CD4-positive, alpha-beta memory T cell (primary cell): ENCODE measurements around the gene RHOJ. TPM values are rescaled to one million over a fixed set of nuclear protein-coding genes. Genes with fewer than 3 reads are reported as not detected.

Source experiments
- CTCF ChIA-PET: fragments of 350-600 bp; sonication (Branson Sonifier 250); formaldehyde crosslinking; loops from one replicate; lab custom pipeline; 2021; ENCODE audit warnings: inconsistent platforms; ENCODE audit not compliant: partially characterized antibody; lab: Charles Lee
- POLR2A ChIA-PET: fragments of 350-600 bp; sonication (Branson Sonifier 250); formaldehyde crosslinking; loops from one replicate; lab custom pipeline; 2021; ENCODE audit not compliant: partially characterized antibody; lab: Charles Lee
- DNase-seq, 5 donors: peaks; one replicate each; pipeline versions ENCODE4 v3.0.0 to v3.0.0-alpha.2; 2020 to 2022; ENCODE audit warnings: mixed read lengths in 1 of 5
- H3K27ac ChIP-seq: one replicate; pipeline ENCODE4 v1.7.0; 2013; ENCODE audit warnings: low read depth, low read length
- H3K27me3 ChIP-seq: 2 replicates; pipeline ENCODE4 v1.7.0; 2013; ENCODE audit warnings: mild to moderate bottlenecking, low read length, moderate library complexity; ENCODE audit not compliant: insufficient read depth
- H3K36me3 ChIP-seq: 2 replicates; pipeline ENCODE4 v1.7.0; 2013; ENCODE audit warnings: mild to moderate bottlenecking, low read length, moderate library complexity; ENCODE audit not compliant: insufficient read depth
- H3K4me1 ChIP-seq: 2 replicates; pipeline ENCODE4 v1.7.0; 2013; ENCODE audit warnings: mild to moderate bottlenecking, low read length, moderate library complexity; ENCODE audit not compliant: insufficient read depth
- H3K4me3 ChIP-seq, 2 donors: one replicate each; pipeline ENCODE4 v1.7.0; 2013; ENCODE audit warnings: low read length in 2 of 2, mild to moderate bottlenecking in 1 of 2
- H3K9me3 ChIP-seq, 2 donors: one replicate each; pipeline ENCODE4 v1.7.0; 2013; ENCODE audit warnings: low read length in 2 of 2, control low read depth in 1 of 2; ENCODE audit not compliant: control insufficient read depth in 1 of 2
- H3K27ac Mint-ChIP-seq, 7 donors: one replicate each; pipeline ENCODE4 v1.8.0; 2020 to 2021; ENCODE audit warnings: mixed read lengths in 7 of 7, mild to moderate bottlenecking in 6 of 7, inconsistent platforms in 3 of 7, moderate library complexity in 3 of 7
- H3K27me3 Mint-ChIP-seq, 2 donors: one replicate each; pipeline ENCODE4 v1.8.0; 2020 to 2021; ENCODE audit warnings: mixed read lengths in 2 of 2
- H3K36me3 Mint-ChIP-seq, 2 donors: one replicate each; pipeline ENCODE4 v1.8.0; 2020 to 2021; ENCODE audit warnings: mixed read lengths in 2 of 2, inconsistent platforms in 1 of 2, mild to moderate bottlenecking in 1 of 2
- H3K4me1 Mint-ChIP-seq, 4 donors: one replicate each; pipeline ENCODE4 v1.8.0; 2020 to 2021; ENCODE audit warnings: mixed read lengths in 4 of 4, mild to moderate bottlenecking in 1 of 4
- H3K4me3 Mint-ChIP-seq, 8 donors: one replicate each; pipeline ENCODE4 v1.8.0; 2020 to 2021; ENCODE audit warnings: mixed read lengths in 8 of 8, mild to moderate bottlenecking in 7 of 8, moderate library complexity in 6 of 8, inconsistent platforms in 3 of 8
- H3K9me3 Mint-ChIP-seq, 8 donors: one replicate each; pipeline ENCODE4 v1.8.0; 2020 to 2021; ENCODE audit warnings: mixed read lengths in 8 of 8, mild to moderate bottlenecking in 5 of 8, inconsistent platforms in 3 of 8, moderate library complexity in 1 of 8
- intact Hi-C: fragments of 100-400 bp; cut with micrococcal nuclease; formaldehyde crosslinking; loops from one replicate; pipeline ENCODE4 v1.15.1; 2023
- polyA plus RNA-seq, 2 donors: library from polyadenylated mRNA; unstranded; fragments of 300-500 nt; fragmentation: Illumina TruSeq; gene quantifications; one replicate each; pipeline ENCODE4 v1.2.3, GENCODE V29; 2021
- total RNA-seq, 2 experiments: library from RNA; stranded (reverse); gene quantifications; one replicate each; pipeline ENCODE4 v1.2.3, GENCODE V29; 2021

Gene RHOJ
- total and polyA plus RNA-seq, 4 experiments from 2014 or later, result not detected

DNA sequence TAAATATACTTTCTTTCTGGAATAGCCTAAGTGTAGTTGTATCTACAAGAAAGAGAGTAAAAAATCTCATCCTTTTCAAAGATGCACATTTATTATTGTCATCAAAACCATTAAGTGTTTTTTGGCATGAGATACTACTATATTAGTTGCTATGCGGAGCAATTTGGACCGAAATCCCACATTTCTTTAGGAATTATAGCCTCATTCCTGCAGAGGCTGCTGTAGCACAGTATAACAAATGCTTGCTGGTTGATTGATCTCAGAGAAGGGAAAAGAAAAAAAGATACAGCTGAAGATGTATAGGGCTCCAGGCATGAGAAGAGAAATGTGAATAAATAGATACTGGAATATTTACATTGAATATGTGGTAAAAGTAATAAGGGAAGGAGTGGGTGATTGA is 36.0 kb downstream of the RHOJ start:
- Histone ChIP-seq H3K4me3 (no peak overlapping the region), H3K9me3 (no peaks in the 10 kb centered on the region), H3K27me3 (no peaks in the 10 kb centered on the region), H3K4me1 (no peaks in the 10 kb centered on the region), H3K27ac (no peak overlapping the region), H3K36me3 (no peaks in the 10 kb centered on the region)
- Mint-ChIP-seq H3K36me3 (no peaks in the 10 kb centered on the region), H3K27ac (no peak overlapping the region), H3K4me3 (no peak overlapping the region), H3K4me1 (no peaks in the 10 kb centered on the region), H3K27me3 (peaks cover 2 to 12% of the 10 kb centered on the region in 2 donors), H3K9me3 (peaks cover 0 to 2% (median 0%) of the 10 kb centered on the region in 8 donors)
- CTCF ChIA-PET, result no interaction called here
- POLR2A ChIA-PET, result no interaction called here
- DNase-seq, result no peak
- intact Hi-C loops, result no loop called here

GRCh38 chr14:63241096-63241495 is 36.9 kb downstream of the RHOJ start:
- DNase-seq, result no peak
- CTCF ChIA-PET, result no interaction called here
- no peaks in the 10 kb centered on the region for H3K4me1 Mint-ChIP-seq
- POLR2A ChIA-PET, result no interaction called here
- H3K27me3 Mint-ChIP-seq, result peaks cover 2 to 12% of the 10 kb centered on the region in 2 donors
- H3K9me3 Mint-ChIP-seq, result peaks cover 0 to 3% (median 0%) of the 10 kb centered on the region in 8 donors
- H3K9me3 ChIP-seq, result no peaks in the 10 kb centered on the region
- no peak overlapping the region for H3K4me3 ChIP-seq
- H3K27me3 ChIP-seq, result no peaks in the 10 kb centered on the region
- no peak overlapping the region for H3K4me3 Mint-ChIP-seq
- H3K4me1 ChIP-seq, result no peaks in the 10 kb centered on the region
- no peak overlapping the region for H3K27ac ChIP-seq
- H3K36me3 Mint-ChIP-seq, result no peaks in the 10 kb centered on the region
- no peaks in the 10 kb centered on the region for H3K36me3 ChIP-seq
- no peak overlapping the region for H3K27ac Mint-ChIP-seq
- intact Hi-C loops, result no loop called here

GRCh38 chr14:63243646-63244045 is 39.4 kb downstream of the RHOJ start:
- Histone ChIP-seq H3K9me3 (no peaks in the 10 kb centered on the region), H3K4me1 (no peaks in the 10 kb centered on the region), H3K27ac (no peak overlapping the region), H3K27me3 (no peaks in the 10 kb centered on the region), H3K4me3 (no peak overlapping the region), H3K36me3 (no peaks in the 10 kb centered on the region)
- H3K4me3 Mint-ChIP-seq, result no peak overlapping the region
- H3K4me1 Mint-ChIP-seq, result no peaks in the 10 kb centered on the region
- H3K27me3 Mint-ChIP-seq, result peaks cover 3 to 12% of the 10 kb centered on the region in 2 donors
- DNase-seq, result no peak
- POLR2A ChIA-PET, result no interaction called here
- no peaks in the 10 kb centered on the region for H3K36me3 Mint-ChIP-seq
- H3K27ac Mint-ChIP-seq, result no peak overlapping the region
- H3K9me3 Mint-ChIP-seq, result peaks cover 0 to 3% (median 0%) of the 10 kb centered on the region in 8 donors
- CTCF ChIA-PET, result no interaction called here
- intact Hi-C loops, result no loop called here

DNA sequence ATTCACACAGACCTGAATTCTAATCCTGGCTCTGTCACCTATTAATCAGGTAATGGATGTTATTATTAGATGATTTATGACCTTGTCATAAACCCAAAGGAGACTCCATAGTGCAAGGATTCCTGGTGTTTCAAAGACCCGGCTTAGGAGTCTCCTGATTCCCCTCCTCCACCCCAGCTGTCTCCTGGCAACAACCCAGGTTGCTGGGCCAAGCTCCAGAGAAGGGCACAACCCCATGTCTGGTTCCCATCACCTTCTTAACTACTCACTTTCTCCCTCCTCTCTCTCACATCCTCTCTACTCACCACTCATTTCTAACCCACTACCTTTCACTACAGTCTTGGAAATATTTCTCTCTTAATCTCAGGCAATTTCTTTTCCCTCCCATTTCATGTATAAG is 41.6 kb downstream of the RHOJ start:
- ChIA-PET POLR2A (no interaction called here), CTCF (interaction anchor here (1.2 kb wide), 1 partner anchor 11 kb away, joined by 4 read pairs; no protein-coding TSS in a partner anchor)
- no peaks in the 10 kb centered on the region for H3K27me3 ChIP-seq
- H3K4me1 Mint-ChIP-seq, result no peaks in the 10 kb centered on the region
- H3K9me3 Mint-ChIP-seq, result peaks cover 0 to 5% (median 0%) of the 10 kb centered on the region in 8 donors
- peaks cover 6 to 16% of the 10 kb centered on the region in 2 donors for H3K27me3 Mint-ChIP-seq
- no peaks in the 10 kb centered on the region for H3K36me3 Mint-ChIP-seq
- intact Hi-C loops, result no loop called here
- no peaks in the 10 kb centered on the region for H3K4me1 ChIP-seq
- DNase-seq, result no peak
- H3K36me3 ChIP-seq, result no peaks in the 10 kb centered on the region
- no peak overlapping the region for H3K4me3 Mint-ChIP-seq
- no peak overlapping the region for H3K27ac Mint-ChIP-seq
- H3K27ac ChIP-seq, result no peak overlapping the region
- no peak overlapping the region for H3K4me3 ChIP-seq
- H3K9me3 ChIP-seq, result no peaks in the 10 kb centered on the region

GRCh38 chr14:63248211-63248610 is 44.0 kb downstream of the RHOJ start:
- no peak for DNase-seq
- CTCF ChIA-PET, result no interaction called here

GRCh38 chr14:63249092-63249491 is 44.8 kb downstream of the RHOJ start:
- H3K36me3 Mint-ChIP-seq, result no peaks in the 10 kb centered on the region
- H3K36me3 ChIP-seq, result no peaks in the 10 kb centered on the region
- H3K27ac Mint-ChIP-seq, result no peak overlapping the region
- no peaks in the 10 kb centered on the region for H3K4me1 Mint-ChIP-seq
- CTCF ChIA-PET, result no interaction called here
- POLR2A ChIA-PET, result no interaction called here
- no peak overlapping the region for H3K4me3 Mint-ChIP-seq
- no peaks in the 10 kb centered on the region for H3K4me1 ChIP-seq
- intact Hi-C loops, result no loop called here
- H3K27me3 ChIP-seq, result no peaks in the 10 kb centered on the region
- no peak for DNase-seq
- no peak overlapping the region for H3K4me3 ChIP-seq
- peaks cover 0 to 5% (median 0%) of the 10 kb centered on the region in 8 donors for H3K9me3 Mint-ChIP-seq
- H3K27me3 Mint-ChIP-seq, result peaks cover 4 to 11% of the 10 kb centered on the region in 2 donors
- H3K27ac ChIP-seq, result no peak overlapping the region
- H3K9me3 ChIP-seq, result no peaks in the 10 kb centered on the region

More at GRCh38 chr14:63248211-63248610, 44.0 kb downstream of the RHOJ start:
- no peaks in the 10 kb centered on the region for H3K4me1 ChIP-seq
- Mint-ChIP-seq H3K4me3 (no peak overlapping the region), H3K27me3 (peaks cover 6 to 16% of the 10 kb centered on the region in 2 donors), H3K36me3 (no peaks in the 10 kb centered on the region), H3K9me3 (peaks cover 0 to 5% (median 0%) of the 10 kb centered on the region in 8 donors), H3K27ac (no peak overlapping the region), H3K4me1 (no peaks in the 10 kb centered on the region)
- intact Hi-C loops, result no loop called here
- no peaks in the 10 kb centered on the region for H3K27me3 ChIP-seq
- no peaks in the 10 kb centered on the region for H3K9me3 ChIP-seq
- no peak overlapping the region for H3K27ac ChIP-seq
- no peak overlapping the region for H3K4me3 ChIP-seq
- H3K36me3 ChIP-seq, result no peaks in the 10 kb centered on the region
- POLR2A ChIA-PET, result no interaction called here

DNA sequence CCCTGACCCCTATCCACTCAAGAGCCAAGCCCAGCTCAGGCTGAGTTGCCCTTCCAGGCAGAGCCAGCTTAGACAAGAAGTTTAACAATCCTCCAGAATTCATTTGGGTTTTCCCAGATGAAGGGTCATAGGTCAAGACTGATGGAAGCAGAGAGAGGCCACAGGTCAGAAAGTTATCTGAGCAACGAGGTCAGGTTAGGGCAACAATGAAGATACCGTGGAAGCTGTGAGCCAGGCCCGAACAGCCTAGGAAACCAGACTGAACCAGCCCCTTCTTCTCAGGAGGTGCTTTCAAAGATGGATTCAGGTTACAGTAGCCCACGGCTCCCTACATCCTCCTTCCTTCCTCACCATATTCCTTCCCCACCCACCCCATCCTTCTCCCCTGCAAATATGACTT is 53.1 kb downstream of the RHOJ start:
- no peak overlapping the region for H3K4me3 Mint-ChIP-seq
- no peaks in the 10 kb centered on the region for H3K4me1 Mint-ChIP-seq
- no peaks in the 10 kb centered on the region for H3K27me3 ChIP-seq
- peaks cover 0 to 2% (median 0%) of the 10 kb centered on the region in 8 donors for H3K9me3 Mint-ChIP-seq
- DNase-seq, result no peak
- ChIA-PET POLR2A (no interaction called here), CTCF (interaction anchor here (1.4 kb wide), 1 partner anchor 11 kb away, joined by 4 read pairs; no protein-coding TSS in a partner anchor)
- H3K27ac Mint-ChIP-seq, result no peak overlapping the region
- no peaks in the 10 kb centered on the region for H3K36me3 ChIP-seq
- H3K9me3 ChIP-seq, result no peaks in the 10 kb centered on the region
- H3K4me3 ChIP-seq, result no peak overlapping the region
- H3K27me3 Mint-ChIP-seq, result peaks cover 11 to 18% of the 10 kb centered on the region in 2 donors
- no peaks in the 10 kb centered on the region for H3K36me3 Mint-ChIP-seq
- intact Hi-C loops, result no loop called here
- H3K4me1 ChIP-seq, result no peaks in the 10 kb centered on the region
- no peak overlapping the region for H3K27ac ChIP-seq
